Heart left ventricle (tissue), 16 donors: Measurements from ENCODE around the gene PVR. TPM values are rescaled to one million over a fixed set of nuclear protein-coding genes. Genes with fewer than 3 reads are reported as not detected.

ENCODE experiments used
- ATAC-seq, 4 donors: fragments of 200-7000 bp; cut with Tn5 transposase; one replicate each; pipeline ENCODE4 v1.9.1; 2020 to 2022; ENCODE audit warnings: moderate library complexity in 4 of 4, mild to moderate bottlenecking in 3 of 4, moderate number of reproducible peaks in 1 of 4
- DNase-seq, 5 donors: peaks; one replicate each; pipeline ENCODE4 v3.0.0-alpha.2; 2020
- H3K27ac ChIP-seq, 12 donors: fragments of 200-600 bp; sonication (generic) in 4 of 12; one replicate each; pipeline versions ENCODE4 v1.5.0 to v1.8.0; 2016 to 2022; ENCODE audit warnings: mild to moderate bottlenecking in 2 of 12
- H3K27me3 ChIP-seq, 9 donors: fragments of 200-600 bp; sonication (generic) in 2 of 9; one replicate each; pipeline versions ENCODE4 v1.5.1 to v1.8.0; 2016 to 2022; ENCODE audit warnings: mild to moderate bottlenecking in 3 of 9
- H3K36me3 ChIP-seq, 9 donors: fragments of 200-600 bp; sonication (generic) in 2 of 9; one replicate each; pipeline versions ENCODE4 v1.5.0 to v1.8.0; 2018 to 2022; ENCODE audit warnings: mild to moderate bottlenecking in 2 of 9
- H3K4me1 ChIP-seq, 12 donors: fragments of 200-600 bp; sonication (generic) in 4 of 12; one replicate each; pipeline versions ENCODE4 v1.5.0 to v1.8.0; 2016 to 2022; ENCODE audit warnings: mild to moderate bottlenecking in 3 of 12
- H3K4me3 ChIP-seq, 12 donors: fragments of 200-600 bp; sonication (generic) in 4 of 12; one replicate each; pipeline versions ENCODE4 v1.5.0 to v1.8.0; 2017 to 2022; ENCODE audit warnings: mild to moderate bottlenecking in 9 of 12, moderate library complexity in 4 of 12
- H3K9me3 ChIP-seq, 12 donors: fragments of 200-600 bp; sonication (generic) in 4 of 12; one replicate each; pipeline versions ENCODE4 v1.5.0 to v1.8.0; 2016 to 2022; ENCODE audit warnings: mild to moderate bottlenecking in 1 of 12
- CTCF ChIP-seq, 12 donors: fragments of 200-600 bp; sonication (generic) in 4 of 12; IDR thresholded peaks; one replicate each; pipeline versions ENCODE4 v1.5.0 to v1.8.0; 2018 to 2022; ENCODE audit warnings: antibody characterized with exemption in 12 of 12, mild to moderate bottlenecking in 5 of 12
- POLR2A ChIP-seq, 2 donors: fragments of 450-650 bp; IDR thresholded peaks; one replicate each; pipeline ENCODE4 v1.6.1; 2017; ENCODE audit warnings: antibody characterized with exemption in 2 of 2, mild to moderate bottlenecking in 2 of 2, moderate library complexity in 2 of 2
- whole genome bisulfite sequencing, 4 donors: extraction: QIAGEN DNeasy Blood & Tissue Kit in 2 of 4; methylation state at CpG; one replicate each; pipeline versions ENCODE4 v1.1.5 to v1.1.7; 2013 to 2018; 5-methylcytosine and 5-hydroxymethylcytosine counted together
- intact Hi-C, 10 donors: fragments of 100-400 bp; cut with DNase I; formaldehyde crosslinking; loops; one replicate each; pipeline versions ENCODE4 v1.11.1 to v1.14.2; 2022
- polyA plus RNA-seq, 2 donors: library from polyadenylated mRNA; stranded (reverse); fragments of 200-250 nt; gene quantifications; one replicate each; pipeline ENCODE4 v1.2.3, GENCODE V29; 2013
- total RNA-seq, 9 donors: library from RNA; depleted of rRNA in 2 of 9; stranded (reverse); fragments of >200 nt in 2 of 9; fragmentation: NEBNext Ultra II Directional in 3 of 9; extraction: Animal tissue kit (Norgen Biotek cat#: 25700) in 3 of 9; gene quantifications; one replicate each; pipeline versions ENCODE4 v1.1.0 to v1.2.4, GENCODE V29; 2016 to 2023
- donor health status: ischemic (EF 13 %, LVEDD 7.1; RV severe dilation, severe dysfunction).
- donor health status: healthy with polysubstance abuse.
- donor health status: DM: no; HTN: yes; CAD: no.
- donor health status: DM: no; HTN: no; CAD: no.
- donor health status: ischemic (EF 25% LVEDD 6.9; RV normal size, moderate dysfunction).
- donor health status: ischemic (EF 25% LVEDD 5.7; RV mildly dilated, moderate dysfunction).
- donor health status: healthy.
- donor health status: DM: yes; HTN: yes; CAD: no.
- donor health status: ischemic (EF 35%, LVEDD 5.7; RV mildly dilated, moderate dysfunction).
- donor health status: nonischemic (EF 11% LVEDD 7.7; RV severe dilation, severe dysfunction).
- donor health status: DM: yes; HTN: yes; CAD: no.
- donor health status: PGD.
- donor health status: ischemic (EF 29% LVEDD 5.4; RV normal size, mild dysfunction).
- donor health status: nonischemic (EF 23%, LVEDD 6.1; RV moderate dilation, normal function).

The PVR gene
- total and polyA plus RNA-seq, 11 donors = 33.7 to 143 (median 49.1) TPM

DNA sequence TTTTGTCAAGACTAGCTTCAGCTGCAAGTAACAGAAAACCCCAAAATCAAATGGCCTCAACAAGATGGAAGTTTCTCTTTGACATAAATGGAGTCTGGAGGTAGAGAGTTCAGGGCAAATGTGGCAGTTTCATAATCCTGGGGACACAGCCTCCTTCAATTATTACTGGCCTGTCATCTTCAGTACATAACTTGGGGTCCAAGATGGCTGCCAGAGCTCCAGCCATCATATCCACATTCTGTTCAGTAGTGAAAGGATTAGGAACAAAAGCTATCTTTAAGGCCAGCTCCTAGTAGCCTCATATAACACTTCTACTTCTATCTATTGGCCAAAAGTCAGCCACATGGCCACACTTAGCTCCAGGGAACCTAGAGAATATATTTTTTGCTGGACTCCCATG is 45.4 kb upstream of the PVR start:
- ATAC-seq (no peak), DNase-seq (no peak)
- Histone ChIP-seq H3K36me3 (no peaks in the 10 kb centered on the region), H3K4me1 (peaks cover 0 to 5% (median under 1%) of the 10 kb centered on the region in 12 donors), H3K4me3 (no peak overlapping the region), H3K27ac (no peak overlapping the region), H3K9me3 (peaks cover 0 to 5% (median 0%) of the 10 kb centered on the region in 12 donors), H3K27me3 (peaks cover 0 to 5% (median 0%) of the 10 kb centered on the region in 9 donors)
- intact Hi-C loops = no loop called here
- TF ChIP-seq CTCF (IDR thresholded peaks at IDR 0.05) = no peak
- no peak for TF ChIP-seq POLR2A (IDR thresholded peaks at IDR 0.05)

DNA sequence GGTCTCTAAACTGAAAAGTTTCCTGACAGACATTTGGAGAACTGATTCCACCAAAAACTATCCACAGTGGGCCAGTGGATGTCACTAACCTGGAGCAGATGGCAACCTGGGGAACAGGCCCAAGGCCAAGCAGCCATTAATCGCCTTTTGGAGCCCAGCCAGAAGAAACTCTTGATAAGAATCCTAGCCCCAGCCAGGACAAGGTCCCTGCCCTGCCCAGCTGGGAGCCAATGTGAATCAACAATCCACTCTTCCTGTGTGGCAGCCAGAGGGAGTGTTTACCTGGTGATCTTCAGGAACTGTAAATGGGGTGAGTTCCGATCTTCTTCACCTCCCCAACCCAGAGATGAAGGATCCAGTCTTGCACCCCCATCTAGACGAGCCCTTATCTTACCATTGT is 44.8 kb upstream of the PVR start:
- intact Hi-C loops = no loop called here
- peaks cover 0 to 10% (median 2%) of the 10 kb centered on the region in 12 donors for H3K4me1 ChIP-seq
- ATAC-seq = no peak
- no peaks in the 10 kb centered on the region for H3K36me3 ChIP-seq
- 45 to 60% (median 60%) methylated on average over 3 of the region's 3 CpGs for WGBS, 4 donors
- H3K27ac ChIP-seq = no peak overlapping the region
- TF ChIP-seq POLR2A (IDR thresholded peaks at IDR 0.05) (no peak), CTCF (IDR thresholded peaks at IDR 0.05) (no peak)
- H3K27me3 ChIP-seq = peaks cover 0 to 5% (median 0%) of the 10 kb centered on the region in 9 donors
- peaks cover 0 to 5% (median 0%) of the 10 kb centered on the region in 12 donors for H3K9me3 ChIP-seq
- no peak for DNase-seq
- H3K4me3 ChIP-seq = no peak overlapping the region

GRCh38 chr19:44600466-44600865 is 43.2 kb upstream of the PVR start:
- Histone ChIP-seq H3K4me3 (no peak overlapping the region), H3K4me1 (peaks cover 0 to 14% (median 4%) of the 10 kb centered on the region in 12 donors), H3K9me3 (peaks cover 0 to 5% (median 0%) of the 10 kb centered on the region in 12 donors), H3K27ac (no peak overlapping the region), H3K36me3 (no peaks in the 10 kb centered on the region), H3K27me3 (peaks cover 0 to 5% (median 0%) of the 10 kb centered on the region in 9 donors)
- WGBS, 4 donors = 77 to 86% (median 80%) methylated on average over 4 of the region's 4 CpGs
- intact Hi-C loops = no loop called here
- TF ChIP-seq CTCF (IDR thresholded peaks at IDR 0.05) (no peak), POLR2A (IDR thresholded peaks at IDR 0.05) (no peak)
- DNase-seq (no peak), ATAC-seq (no peak)

DNA sequence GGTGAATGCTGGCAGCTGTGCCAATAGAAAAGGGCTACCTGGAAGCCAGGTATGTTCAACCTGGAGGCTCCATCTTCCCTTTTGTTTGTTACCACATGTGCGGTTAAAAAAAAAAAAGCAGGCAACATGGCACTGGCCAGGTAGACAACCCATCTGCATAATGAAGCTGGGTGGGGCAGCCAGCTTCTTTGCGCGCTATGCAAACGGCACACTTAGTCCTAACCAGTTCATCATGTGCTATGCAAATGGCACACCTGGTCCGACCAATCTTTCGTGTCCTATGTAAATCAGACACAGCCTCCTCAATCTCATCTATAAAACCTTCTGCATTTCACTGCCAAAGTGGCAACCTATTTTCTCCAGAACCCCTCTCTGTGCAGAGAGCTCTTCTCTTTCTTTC is 41.6 kb upstream of the PVR start:
- Histone ChIP-seq H3K27me3 (peaks cover 0 to 3% (median 0%) of the 10 kb centered on the region in 9 donors), H3K9me3 (peaks cover 0 to 5% (median 0%) of the 10 kb centered on the region in 12 donors), H3K36me3 (no peaks in the 10 kb centered on the region), H3K4me3 (no peak overlapping the region), H3K27ac (no peak overlapping the region), H3K4me1 (peaks cover 0 to 19% (median 7%) of the 10 kb centered on the region in 12 donors)
- DNase-seq = no peak
- WGBS, 4 donors = 89 to 92% (median 90%) methylated on average over 6 of the region's 6 CpGs
- intact Hi-C loops = no loop called here
- no peak for ATAC-seq
- TF ChIP-seq POLR2A (IDR thresholded peaks at IDR 0.05) (no peak), CTCF (IDR thresholded peaks at IDR 0.05) (no peak)
